K562 (cell line): ENCODE results near the gene KLK11. TPM values are rescaled to one million over a fixed set of nuclear protein-coding genes. Genes with fewer than 3 reads are reported as not detected.

ENCODE experiments used
- ASH1L ChIP-seq: fragments of 450-650 bp; IDR thresholded peaks from 2 replicates; pipeline ENCODE4 v1.6.1; 2018; ENCODE audit warnings: borderline replicate concordance, mild to moderate bottlenecking, low read depth; ENCODE audit not compliant: partially characterized antibody
- FOS ChIP-seq: IDR thresholded peaks from 3 replicates; pipeline ENCODE4 v1.6.1; 2011; ENCODE audit not compliant: insufficient read length; ENCODE audit errors: extremely low read depth
- MIER1 ChIP-seq: fragments of 450-650 bp; IDR thresholded peaks from 2 replicates; pipeline ENCODE4 v1.6.1; 2016; ENCODE audit warnings: antibody characterized with exemption, mild to moderate bottlenecking, low read depth
- MITF ChIP-seq: IDR thresholded peaks from 2 replicates; pipeline ENCODE4 v1.6.1; 2014; ENCODE audit warnings: antibody characterized with exemption
- NBN ChIP-seq: fragments of 450-650 bp; IDR thresholded peaks from 2 replicates; pipeline ENCODE4 v1.6.1; 2016; ENCODE audit warnings: low read depth, mild to moderate bottlenecking
- NR1H2 ChIP-seq: sonication (generic); formaldehyde crosslinking; IDR thresholded peaks from 2 replicates; pipeline ENCODE4 v1.4.0; 2020; ENCODE audit warnings: mild to moderate bottlenecking, missing genetic modification reagents
- PHF20 ChIP-seq: fragments of 450-650 bp; IDR thresholded peaks from 2 replicates; pipeline ENCODE4 v1.6.1; 2018; ENCODE audit not compliant: partially characterized antibody
- POLR2AphosphoS2 ChIP-seq: IDR thresholded peaks from 2 replicates; pipeline ENCODE4 v1.6.1; 2012; ENCODE audit warnings: low read length, improper control_type of control experiment
- RBM22 ChIP-seq: fragments of 200-400 bp; formaldehyde crosslinking; IDR thresholded peaks from 2 replicates; pipeline ENCODE4 v1.6.1; 2018; ENCODE audit warnings: low read length, low read depth; ENCODE audit not compliant: poor library complexity, severe bottlenecking
- SETDB1 ChIP-seq: IDR thresholded peaks from one replicate; pipeline ENCODE4 v1.6.1; 2012; ENCODE audit warnings: low read length, control low read depth, inconsistent platforms
- SOX6 ChIP-seq: fragments of 450-650 bp; IDR thresholded peaks from 2 replicates; pipeline ENCODE4 v1.6.1; 2014; ENCODE audit warnings: mild to moderate bottlenecking
- TCF3 ChIP-seq: sonication (generic); formaldehyde crosslinking; IDR thresholded peaks from 2 replicates; pipeline ENCODE4 v1.4.0; 2020; ENCODE audit warnings: mild to moderate bottlenecking, missing genetic modification reagents
- XRCC5 ChIP-seq: fragments of 200-400 bp; formaldehyde crosslinking; IDR thresholded peaks from 2 replicates; pipeline ENCODE4 v1.6.1; 2017; ENCODE audit warnings: low read depth, mild to moderate bottlenecking, low read length
- ZNF41 ChIP-seq: fragments of 250-450 bp; sonication (Bioruptor Pico); conservative IDR thresholded peaks from 2 replicates; pipeline ENCODE4 v1.4.0; 2020; ENCODE audit warnings: mild to moderate bottlenecking
- polyA plus RNA-seq, 8 experiments: library from polyadenylated mRNA; depleted of rRNA in 4 of 8; stranded (reverse) in 5 of 8; unstranded in 3 of 8; fragments of >200 nt; fragmentation: Nextera tagmentation in 2 of 8; fragmentation: Illumina TruSeq in 1 of 8; extraction: Ambion mirVana in 2 of 8; extraction: Trizol in 1 of 8; gene quantifications; 2 replicates each; pipeline versions ENCODE4 v1.2.1 to v1.2.3, GENCODE V29; 2011 to 2014; ENCODE audit warnings: inconsistent platforms in 1 of 8, missing spikeins in 1 of 8
- total RNA-seq, 7 experiments: library from RNA; depleted of rRNA in 6 of 7; stranded (reverse); fragments of >200 nt in 6 of 7; fragmentation: Illumina TruSeq in 2 of 7; extraction: Trizol in 2 of 7; gene quantifications; 2 replicates each; pipeline versions ENCODE4 v1.2.1 to v1.2.3, GENCODE V29; 2011 to 2021; ENCODE audit warnings: low replicate concordance in 1 of 7
- TF ChIP-seq, protein P1 (sequence below): fragments of 450-650 bp; IDR thresholded peaks from 2 replicates; pipeline ENCODE4 v1.6.1; 2016; ENCODE audit warnings: low read depth
- TF ChIP-seq, protein P2 (sequence below): fragments of 450-650 bp; IDR thresholded peaks from 2 replicates; pipeline ENCODE4 v1.6.1; 2016; ENCODE audit warnings: mild to moderate bottlenecking

Gene KLK11
- total and polyA plus RNA-seq, 9 of the 15 experiments (the other 6 are each of a cell fraction or from before 2014, with no cell fraction given), result not detected

- TF ChIP-seq PHF20 (no peak), MITF (no peak), ZNF41 (CRISPR knock-in tag) (no peak), ASH1L (peak; percentile 69), POLR2AphosphoS2 (no peak), TCF3 (CRISPR knock-in tag) (no peak), NBN (no peak), FOS (peak; percentile 62), SOX6 (peak; percentile 44; the same call in 1 of the 2 replicates), NR1H2 (CRISPR knock-in tag) (no peak), RBM22 (no peak), SETDB1 (no peak), XRCC5 (no peak), MIER1 (no peak)
- TF ChIP-seq, protein P1, sequence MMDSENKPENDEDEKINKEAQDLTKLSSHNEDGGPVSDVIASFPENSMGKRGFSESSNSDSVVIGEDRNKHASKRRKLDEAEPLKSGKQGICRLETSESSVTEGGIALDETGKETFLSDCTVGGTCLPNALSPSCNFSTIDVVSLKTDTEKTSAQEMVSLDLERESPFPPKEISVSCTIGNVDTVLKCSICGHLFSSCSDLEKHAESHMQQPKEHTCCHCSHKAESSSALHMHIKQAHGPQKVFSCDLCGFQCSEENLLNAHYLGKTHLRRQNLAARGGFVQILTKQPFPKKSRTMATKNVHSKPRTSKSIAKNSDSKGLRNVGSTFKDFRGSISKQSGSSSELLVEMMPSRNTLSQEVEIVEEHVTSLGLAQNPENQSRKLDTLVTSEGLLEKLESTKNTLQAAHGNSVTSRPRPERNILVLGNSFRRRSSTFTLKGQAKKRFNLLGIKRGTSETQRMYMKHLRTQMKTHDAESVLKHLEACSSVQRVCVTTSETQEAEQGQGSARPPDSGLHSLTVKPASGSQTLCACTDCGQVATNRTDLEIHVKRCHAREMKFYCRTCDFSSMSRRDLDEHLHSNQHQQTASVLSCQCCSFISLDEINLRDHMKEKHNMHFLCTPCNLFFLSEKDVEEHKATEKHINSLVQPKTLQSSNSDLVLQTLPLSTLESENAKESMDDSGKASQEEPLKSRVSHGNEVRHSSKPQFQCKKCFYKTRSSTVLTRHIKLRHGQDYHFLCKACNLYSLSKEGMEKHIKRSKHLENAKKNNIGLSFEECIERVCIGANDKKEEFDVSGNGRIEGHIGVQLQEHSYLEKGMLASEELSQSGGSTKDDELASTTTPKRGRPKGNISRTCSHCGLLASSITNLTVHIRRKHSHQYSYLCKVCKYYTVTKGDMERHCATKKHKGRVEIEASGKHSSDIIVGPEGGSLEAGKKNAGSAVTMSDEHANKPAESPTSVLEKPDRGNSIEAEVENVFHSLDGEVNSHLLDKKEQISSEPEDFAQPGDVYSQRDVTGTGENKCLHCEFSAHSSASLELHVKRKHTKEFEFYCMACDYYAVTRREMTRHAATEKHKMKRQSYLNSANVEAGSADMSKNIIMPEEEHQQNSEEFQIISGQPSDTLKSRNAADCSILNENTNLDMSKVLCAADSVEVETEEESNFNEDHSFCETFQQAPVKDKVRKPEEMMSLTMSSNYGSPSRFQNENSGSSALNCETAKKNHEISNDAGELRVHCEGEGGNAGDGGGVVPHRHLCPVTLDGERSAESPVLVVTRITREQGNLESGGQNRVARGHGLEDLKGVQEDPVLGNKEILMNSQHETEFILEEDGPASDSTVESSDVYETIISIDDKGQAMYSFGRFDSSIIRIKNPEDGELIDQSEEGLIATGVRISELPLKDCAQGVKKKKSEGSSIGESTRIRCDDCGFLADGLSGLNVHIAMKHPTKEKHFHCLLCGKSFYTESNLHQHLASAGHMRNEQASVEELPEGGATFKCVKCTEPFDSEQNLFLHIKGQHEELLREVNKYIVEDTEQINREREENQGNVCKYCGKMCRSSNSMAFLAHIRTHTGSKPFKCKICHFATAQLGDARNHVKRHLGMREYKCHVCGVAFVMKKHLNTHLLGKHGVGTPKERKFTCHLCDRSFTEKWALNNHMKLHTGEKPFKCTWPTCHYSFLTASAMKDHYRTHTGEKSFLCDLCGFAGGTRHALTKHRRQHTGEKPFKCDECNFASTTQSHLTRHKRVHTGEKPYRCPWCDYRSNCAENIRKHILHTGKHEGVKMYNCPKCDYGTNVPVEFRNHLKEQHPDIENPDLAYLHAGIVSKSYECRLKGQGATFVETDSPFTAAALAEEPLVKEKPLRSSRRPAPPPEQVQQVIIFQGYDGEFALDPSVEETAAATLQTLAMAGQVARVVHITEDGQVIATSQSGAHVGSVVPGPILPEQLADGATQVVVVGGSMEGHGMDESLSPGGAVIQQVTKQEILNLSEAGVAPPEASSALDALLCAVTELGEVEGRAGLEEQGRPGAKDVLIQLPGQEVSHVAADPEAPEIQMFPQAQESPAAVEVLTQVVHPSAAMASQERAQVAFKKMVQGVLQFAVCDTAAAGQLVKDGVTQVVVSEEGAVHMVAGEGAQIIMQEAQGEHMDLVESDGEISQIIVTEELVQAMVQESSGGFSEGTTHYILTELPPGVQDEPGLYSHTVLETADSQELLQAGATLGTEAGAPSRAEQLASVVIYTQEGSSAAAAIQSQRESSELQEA, result no peak
- TF ChIP-seq, protein P2, sequence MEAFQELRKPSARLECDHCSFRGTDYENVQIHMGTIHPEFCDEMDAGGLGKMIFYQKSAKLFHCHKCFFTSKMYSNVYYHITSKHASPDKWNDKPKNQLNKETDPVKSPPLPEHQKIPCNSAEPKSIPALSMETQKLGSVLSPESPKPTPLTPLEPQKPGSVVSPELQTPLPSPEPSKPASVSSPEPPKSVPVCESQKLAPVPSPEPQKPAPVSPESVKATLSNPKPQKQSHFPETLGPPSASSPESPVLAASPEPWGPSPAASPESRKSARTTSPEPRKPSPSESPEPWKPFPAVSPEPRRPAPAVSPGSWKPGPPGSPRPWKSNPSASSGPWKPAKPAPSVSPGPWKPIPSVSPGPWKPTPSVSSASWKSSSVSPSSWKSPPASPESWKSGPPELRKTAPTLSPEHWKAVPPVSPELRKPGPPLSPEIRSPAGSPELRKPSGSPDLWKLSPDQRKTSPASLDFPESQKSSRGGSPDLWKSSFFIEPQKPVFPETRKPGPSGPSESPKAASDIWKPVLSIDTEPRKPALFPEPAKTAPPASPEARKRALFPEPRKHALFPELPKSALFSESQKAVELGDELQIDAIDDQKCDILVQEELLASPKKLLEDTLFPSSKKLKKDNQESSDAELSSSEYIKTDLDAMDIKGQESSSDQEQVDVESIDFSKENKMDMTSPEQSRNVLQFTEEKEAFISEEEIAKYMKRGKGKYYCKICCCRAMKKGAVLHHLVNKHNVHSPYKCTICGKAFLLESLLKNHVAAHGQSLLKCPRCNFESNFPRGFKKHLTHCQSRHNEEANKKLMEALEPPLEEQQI, result no peak
Observed at GRCh38 chr19:51029718-51030117, 3.3 kb upstream of the KLK11 start (continued).
